Testis (tissue), 2 donors: ENCODE measurements around the gene ACTL10.

Source experiments
- CTCF ChIP-seq, 3 experiments: fragments of 450-650 bp in 2 of 3; fragments of 200-600 bp in 1 of 3; sonication (generic) in 1 of 3; IDR thresholded peaks; one replicate each; pipeline ENCODE4 v1.5.1; 2016 to 2019; ENCODE audit warnings: antibody characterized with exemption in 3 of 3, mild to moderate bottlenecking in 2 of 3, moderate library complexity in 1 of 3
- POLR2A ChIP-seq: fragments of 450-650 bp; IDR thresholded peaks from one replicate; pipeline ENCODE4 v1.6.1; 2017; ENCODE audit warnings: antibody characterized with exemption, mild to moderate bottlenecking, moderate library complexity

- TF ChIP-seq POLR2A (no peak), CTCF (IDR thresholded peaks at IDR 0.05) (no peak)
Observed at GRCh38 chr20:33671573-33672288, 5.0 kb downstream of the ACTL10 start.
